ENCODE measurements around the gene LMTK2. TPM values are rescaled to one million over a fixed set of nuclear protein-coding genes. Genes with fewer than 3 reads are reported as not detected.

Gene LMTK2
- total RNA-seq, 2 experiments from 2014 or later, result 10.0 to 17.5 TPM

- H3K4me3 ChIP-seq (ENCODE audit: low read depth, low read length, poor library complexity, severe bottlenecking), result no peak overlapping the region
- H2AFZ ChIP-seq (ENCODE audit: low read length), result no peak overlapping the region
- H3K9me2 ChIP-seq (ENCODE audit: insufficient read depth, low read length), result no peaks in the 10 kb centered on the region
- no TSS peak for BruUV-seq (replicated peaks)
- no peak for DNase-seq (ENCODE audit: low spot score)
- H3K4me1 ChIP-seq (ENCODE audit: insufficient read depth, low read length, poor library complexity, severe bottlenecking), result peaks cover 4% of the 10 kb centered on the region
- H3K36me3 ChIP-seq (ENCODE audit: insufficient read depth, low read length), result peaks cover 53% of the 10 kb centered on the region
- no peak for TF ChIP-seq CTCF (conservative IDR thresholded peaks at IDR 0.05; ENCODE audit: low read length)
- no peak for TF ChIP-seq EZH2phosphoT487 (IDR thresholded peaks at IDR 0.05; ENCODE audit: borderline replicate concordance, low read depth, low read length)
- no peak overlapping the region for H3K4me2 ChIP-seq (ENCODE audit: low read length)
- H3K9me3 ChIP-seq (ENCODE audit: low read length), result no peaks in the 10 kb centered on the region
- H3K79me2 ChIP-seq (ENCODE audit: insufficient read depth, low read depth, low read length), result peaks cover 2% of the 10 kb centered on the region; the same call in 1 of the 2 replicates
- no peaks in the 10 kb centered on the region for H4K20me1 ChIP-seq (ENCODE audit: insufficient read depth, low read length)
- H3K27ac ChIP-seq (ENCODE audit: low read depth, low read length, poor library complexity, severe bottlenecking), result no peak overlapping the region
- CTCF ChIA-PET (ENCODE audit: unreplicated experiment), result no interaction called here
- POLR2A ChIA-PET, result interaction anchor here (1.6 kb wide), 1 partner anchor 10 kb away, joined by 3 read pairs; no protein-coding TSS in a partner anchor
- intact Hi-C loops (cut with micrococcal nuclease; ENCODE audit: unreplicated experiment), result no loop called here
Measured at GRCh38 chr7:98193474-98194180, 87.0 kb downstream of the LMTK2 start.

- intact Hi-C loops (cut with micrococcal nuclease; ENCODE audit: unreplicated experiment), result no loop called here
- BruUV-seq (replicated peaks), result no TSS peak
- CTCF ChIA-PET (ENCODE audit: unreplicated experiment), result no interaction called here
Measured at GRCh38 chr7:98194186-98194585, 87.5 kb downstream of the LMTK2 start.

More at GRCh38 chr7:98194186-98194585, 87.5 kb downstream of the LMTK2 start:
- H3K4me1 ChIP-seq (ENCODE audit: insufficient read depth, low read length, poor library complexity, severe bottlenecking), result peaks cover 9% of the 10 kb centered on the region
- no peaks in the 10 kb centered on the region for H3K9me2 ChIP-seq (ENCODE audit: insufficient read depth, low read length)
- no peak overlapping the region for H2AFZ ChIP-seq (ENCODE audit: low read length)
- TF ChIP-seq EZH2phosphoT487 (IDR thresholded peaks at IDR 0.05; ENCODE audit: borderline replicate concordance, low read depth, low read length), result no peak
- no peak for TF ChIP-seq CTCF (conservative IDR thresholded peaks at IDR 0.05; ENCODE audit: low read length)
- no peaks in the 10 kb centered on the region for H3K9me3 ChIP-seq (ENCODE audit: low read length)
- no peak overlapping the region for H3K4me2 ChIP-seq (ENCODE audit: low read length)
- peaks cover 7% of the 10 kb centered on the region; the same call in 1 of the 2 replicates for H3K79me2 ChIP-seq (ENCODE audit: insufficient read depth, low read depth, low read length)
- POLR2A ChIA-PET, result no interaction called here
- H3K27ac ChIP-seq (ENCODE audit: low read depth, low read length, poor library complexity, severe bottlenecking), result no peak overlapping the region
- H4K20me1 ChIP-seq (ENCODE audit: insufficient read depth, low read length), result no peaks in the 10 kb centered on the region; the same call in 1 of the 2 replicates
- H3K36me3 ChIP-seq (ENCODE audit: insufficient read depth, low read length), result peaks cover 47% of the 10 kb centered on the region
- no peak overlapping the region for H3K4me3 ChIP-seq (ENCODE audit: low read depth, low read length, poor library complexity, severe bottlenecking)
- DNase-seq (ENCODE audit: low spot score), result no peak

Measured in OCI-LY7 (cell line).